Ishikawa (cell line): ENCODE data around the gene TPM2.

Source experiments
- CEBPB ChIP-seq: IDR thresholded peaks from 2 replicates; pipeline ENCODE4 v1.6.1; 2012
- CREB1 ChIP-seq: IDR thresholded peaks from 2 replicates; pipeline ENCODE4 v1.6.1; 2012; ENCODE audit warnings: low read depth
- EGR1 ChIP-seq: IDR thresholded peaks from 2 replicates; pipeline ENCODE4 v1.6.1; 2012
- EP300 ChIP-seq: IDR thresholded peaks from 2 replicates; pipeline ENCODE4 v1.6.1; 2012; ENCODE audit warnings: borderline replicate concordance
- FOXM1 ChIP-seq: IDR thresholded peaks from 2 replicates; pipeline ENCODE4 v1.6.1; 2012; ENCODE audit warnings: low read depth, borderline replicate concordance
- MAX ChIP-seq: IDR thresholded peaks from 2 replicates; pipeline ENCODE4 v1.6.1; 2012
- NFIC ChIP-seq: IDR thresholded peaks from 2 replicates; pipeline ENCODE4 v1.6.1; 2012
- RAD21 ChIP-seq: IDR thresholded peaks from 2 replicates; pipeline ENCODE4 v1.6.1; 2012; ENCODE audit warnings: low read depth
- REST ChIP-seq: IDR thresholded peaks from 2 replicates; pipeline ENCODE4 v1.6.1; 2012; ENCODE audit warnings: low read depth, mild to moderate bottlenecking
- TAF1 ChIP-seq: IDR thresholded peaks from 2 replicates; pipeline ENCODE4 v1.6.1; 2012; ENCODE audit warnings: low read depth, mild to moderate bottlenecking
- TCF12 ChIP-seq: IDR thresholded peaks from 2 replicates; pipeline ENCODE4 v1.6.1; 2012; ENCODE audit warnings: low read depth
- TEAD4 ChIP-seq: IDR thresholded peaks from 2 replicates; pipeline ENCODE4 v1.6.1; 2012
- USF1 ChIP-seq: IDR thresholded peaks from 2 replicates; pipeline ENCODE4 v1.6.1; 2012

GRCh38 chr9:35687972-35688557 lies 1.7 kb downstream of the TPM2 start:
- no peak for TF ChIP-seq TCF12
- no peak for TF ChIP-seq TAF1
- no peak for TF ChIP-seq CREB1
- TF ChIP-seq RAD21 = no peak
- TF ChIP-seq MAX = no peak
- TF ChIP-seq USF1 = no peak
- TF ChIP-seq EP300 = no peak
- TF ChIP-seq REST = no peak
- TF ChIP-seq TEAD4 = no peak
- no peak for TF ChIP-seq FOXM1
- no peak for TF ChIP-seq EGR1
- no peak for TF ChIP-seq CEBPB
- TF ChIP-seq NFIC = no peak
